K562 (cell line): ENCODE measurements around the gene XAB2. TPM values are rescaled to one million over a fixed set of nuclear protein-coding genes. Genes with fewer than 3 reads are reported as not detected.
A peak's percentile ranks its signal among the peaks of the same experiment; 100 is the strongest.

Experiments
- CHD2 ChIP-seq: IDR thresholded peaks from 2 replicates; pipeline ENCODE4 v1.6.1; 2011; ENCODE audit warnings: low read depth, low read length
- HLTF ChIP-seq: fragments of 450-650 bp; IDR thresholded peaks from 2 replicates; pipeline ENCODE4 v1.6.1; 2016
- NR2C1 ChIP-seq, 2 experiments: fragments of 450-650 bp; IDR thresholded peaks; 2 replicates each; pipeline ENCODE4 v1.6.1; 2017; ENCODE audit warnings: mild to moderate bottlenecking in 2 of 2, antibody characterized with exemption in 1 of 2, inconsistent platforms in 1 of 2, missing compliant biosample characterization in 1 of 2, missing genetic modification characterization in 1 of 2
- PHF20 ChIP-seq: fragments of 450-650 bp; IDR thresholded peaks from 2 replicates; pipeline ENCODE4 v1.6.1; 2018; ENCODE audit not compliant: partially characterized antibody
- PHF21A ChIP-seq: fragments of 450-650 bp; IDR thresholded peaks from 2 replicates; pipeline ENCODE4 v1.6.1; 2017; ENCODE audit warnings: low read depth, borderline replicate concordance
- PHTF2 ChIP-seq: fragments of 250-450 bp; sonication (Bioruptor Pico); IDR thresholded peaks from 2 replicates; pipeline ENCODE4 v1.5.0; 2021; ENCODE audit warnings: mild to moderate bottlenecking
- PYGO2 ChIP-seq: fragments of 450-650 bp; IDR thresholded peaks from 2 replicates; pipeline ENCODE4 v1.6.1; 2016; ENCODE audit warnings: mild to moderate bottlenecking, missing genetic modification characterization, moderate library complexity, missing compliant biosample characterization
- TAF7 ChIP-seq: fragments of 450-650 bp; IDR thresholded peaks from 2 replicates; pipeline ENCODE4 v1.6.1; 2016; ENCODE audit warnings: missing genetic modification characterization, missing compliant biosample characterization
- ZKSCAN3 ChIP-seq: fragments of 250-450 bp; sonication (Bioruptor Pico); IDR thresholded peaks from 2 replicates; pipeline ENCODE4 v1.4.0; 2020
- ZNF143 ChIP-seq: sonication (generic); formaldehyde crosslinking; IDR thresholded peaks from 2 replicates; pipeline ENCODE4 v1.9.0; 2022; ENCODE audit warnings: mild to moderate bottlenecking, missing genetic modification reagents
- ZNF354B ChIP-seq: fragments of 250-450 bp; sonication (Bioruptor Pico); IDR thresholded peaks from 2 replicates; pipeline ENCODE4 v1.4.0; 2020
- polyA plus RNA-seq, 8 experiments: library from polyadenylated mRNA; depleted of rRNA in 4 of 8; stranded (reverse) in 5 of 8; unstranded in 3 of 8; fragments of >200 nt; fragmentation: Nextera tagmentation in 2 of 8; fragmentation: Illumina TruSeq in 1 of 8; extraction: Ambion mirVana in 2 of 8; extraction: Trizol in 1 of 8; gene quantifications; 2 replicates each; pipeline versions ENCODE4 v1.2.1 to v1.2.3, GENCODE V29; 2011 to 2014; ENCODE audit warnings: inconsistent platforms in 1 of 8, missing spikeins in 1 of 8
- total RNA-seq, 7 experiments: library from RNA; depleted of rRNA in 6 of 7; stranded (reverse); fragments of >200 nt in 6 of 7; fragmentation: Illumina TruSeq in 2 of 7; extraction: Trizol in 2 of 7; gene quantifications; 2 replicates each; pipeline versions ENCODE4 v1.2.1 to v1.2.3, GENCODE V29; 2011 to 2021; ENCODE audit warnings: low replicate concordance in 1 of 7
- TF ChIP-seq, protein P1 (sequence below): fragments of 200-800 bp; sonication (Bioruptor generic); IDR thresholded peaks from 2 replicates; pipeline ENCODE4 v1.6.1; 2017; ENCODE audit warnings: missing genetic modification characterization, missing compliant biosample characterization
- TF ChIP-seq, protein P2 (sequence below): fragments of 450-650 bp; IDR thresholded peaks from 2 replicates; pipeline ENCODE4 v1.6.1; 2016; ENCODE audit warnings: mild to moderate bottlenecking
- TF ChIP-seq, protein P3 (sequence below): fragments of 450-650 bp; conservative IDR thresholded peaks from 2 replicates; pipeline ENCODE4 v1.6.1; 2016; ENCODE audit warnings: missing genetic modification characterization, low read depth, mild to moderate bottlenecking, missing compliant biosample characterization, moderate library complexity
- TF ChIP-seq, protein P4 (sequence below): fragments of 250-450 bp; sonication (Bioruptor Pico); IDR thresholded peaks from 2 replicates; pipeline ENCODE4 v1.9.0; 2021; ENCODE audit warnings: mild to moderate bottlenecking

Gene XAB2
- total and polyA plus RNA-seq, 9 of the 15 experiments (the other 6 are each of a cell fraction or from before 2014, with no cell fraction given): 0.21 to 58.3 (median 20.0) TPM

DNA sequence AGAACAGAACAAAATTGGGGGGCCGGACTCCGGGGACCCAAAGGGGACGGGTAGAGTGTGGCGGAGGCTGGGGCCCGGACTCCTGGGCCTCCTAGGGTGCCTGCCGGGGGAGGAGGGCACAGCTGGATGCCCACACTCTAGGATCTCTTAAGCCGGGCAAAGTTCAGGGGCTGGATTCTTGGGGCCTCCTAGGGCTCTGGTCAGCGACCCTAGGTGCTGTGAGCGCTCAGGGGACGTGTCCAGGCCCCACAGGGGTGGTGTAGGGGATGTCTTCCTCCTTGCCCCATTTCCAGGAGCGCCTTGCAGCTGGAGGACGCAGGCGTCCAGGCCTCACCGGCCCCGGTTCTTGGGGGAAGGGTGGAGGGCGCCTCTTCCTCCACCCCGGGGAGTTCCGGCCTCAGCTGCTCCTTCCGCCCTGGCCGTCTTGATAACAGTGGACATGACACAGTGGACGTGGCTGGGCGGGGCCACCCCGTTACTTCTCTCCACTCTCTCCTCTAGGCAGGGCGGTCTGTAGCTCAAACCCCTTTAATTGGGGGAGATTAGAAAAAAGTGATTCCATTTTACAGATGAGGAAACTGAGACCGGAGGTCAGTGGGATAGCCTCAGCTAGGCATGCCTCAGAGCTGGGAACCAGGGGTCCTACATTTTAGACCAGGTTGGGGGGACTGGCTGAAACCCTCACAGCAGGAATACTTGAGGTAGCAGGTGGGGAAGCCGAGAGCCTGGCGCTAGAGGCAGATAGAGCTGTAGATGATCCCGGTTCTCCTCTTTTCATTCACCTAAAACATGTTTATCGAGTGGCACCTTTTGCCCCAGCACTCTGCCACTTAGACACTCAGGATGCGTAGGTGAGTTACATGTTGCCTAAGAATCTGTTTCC, 8.3 kb upstream of the XAB2 start (continued):
- peak; percentile 15 for TF ChIP-seq PHF20
- no peak for TF ChIP-seq PYGO2 (tag)
- TF ChIP-seq, protein P1, sequence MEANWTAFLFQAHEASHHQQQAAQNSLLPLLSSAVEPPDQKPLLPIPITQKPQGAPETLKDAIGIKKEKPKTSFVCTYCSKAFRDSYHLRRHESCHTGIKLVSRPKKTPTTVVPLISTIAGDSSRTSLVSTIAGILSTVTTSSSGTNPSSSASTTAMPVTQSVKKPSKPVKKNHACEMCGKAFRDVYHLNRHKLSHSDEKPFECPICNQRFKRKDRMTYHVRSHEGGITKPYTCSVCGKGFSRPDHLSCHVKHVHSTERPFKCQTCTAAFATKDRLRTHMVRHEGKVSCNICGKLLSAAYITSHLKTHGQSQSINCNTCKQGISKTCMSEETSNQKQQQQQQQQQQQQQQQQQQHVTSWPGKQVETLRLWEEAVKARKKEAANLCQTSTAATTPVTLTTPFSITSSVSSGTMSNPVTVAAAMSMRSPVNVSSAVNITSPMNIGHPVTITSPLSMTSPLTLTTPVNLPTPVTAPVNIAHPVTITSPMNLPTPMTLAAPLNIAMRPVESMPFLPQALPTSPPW (CRISPR knock-in tag): peak; percentile 4
- peak; percentile 39; the same call in 1 of the 2 replicates for TF ChIP-seq CHD2
- TF ChIP-seq, protein P2, sequence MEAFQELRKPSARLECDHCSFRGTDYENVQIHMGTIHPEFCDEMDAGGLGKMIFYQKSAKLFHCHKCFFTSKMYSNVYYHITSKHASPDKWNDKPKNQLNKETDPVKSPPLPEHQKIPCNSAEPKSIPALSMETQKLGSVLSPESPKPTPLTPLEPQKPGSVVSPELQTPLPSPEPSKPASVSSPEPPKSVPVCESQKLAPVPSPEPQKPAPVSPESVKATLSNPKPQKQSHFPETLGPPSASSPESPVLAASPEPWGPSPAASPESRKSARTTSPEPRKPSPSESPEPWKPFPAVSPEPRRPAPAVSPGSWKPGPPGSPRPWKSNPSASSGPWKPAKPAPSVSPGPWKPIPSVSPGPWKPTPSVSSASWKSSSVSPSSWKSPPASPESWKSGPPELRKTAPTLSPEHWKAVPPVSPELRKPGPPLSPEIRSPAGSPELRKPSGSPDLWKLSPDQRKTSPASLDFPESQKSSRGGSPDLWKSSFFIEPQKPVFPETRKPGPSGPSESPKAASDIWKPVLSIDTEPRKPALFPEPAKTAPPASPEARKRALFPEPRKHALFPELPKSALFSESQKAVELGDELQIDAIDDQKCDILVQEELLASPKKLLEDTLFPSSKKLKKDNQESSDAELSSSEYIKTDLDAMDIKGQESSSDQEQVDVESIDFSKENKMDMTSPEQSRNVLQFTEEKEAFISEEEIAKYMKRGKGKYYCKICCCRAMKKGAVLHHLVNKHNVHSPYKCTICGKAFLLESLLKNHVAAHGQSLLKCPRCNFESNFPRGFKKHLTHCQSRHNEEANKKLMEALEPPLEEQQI: no peak
- TF ChIP-seq ZNF354B (CRISPR knock-in tag): no peak
- no peak for TF ChIP-seq TAF7 (tag)
- TF ChIP-seq, protein P3, sequence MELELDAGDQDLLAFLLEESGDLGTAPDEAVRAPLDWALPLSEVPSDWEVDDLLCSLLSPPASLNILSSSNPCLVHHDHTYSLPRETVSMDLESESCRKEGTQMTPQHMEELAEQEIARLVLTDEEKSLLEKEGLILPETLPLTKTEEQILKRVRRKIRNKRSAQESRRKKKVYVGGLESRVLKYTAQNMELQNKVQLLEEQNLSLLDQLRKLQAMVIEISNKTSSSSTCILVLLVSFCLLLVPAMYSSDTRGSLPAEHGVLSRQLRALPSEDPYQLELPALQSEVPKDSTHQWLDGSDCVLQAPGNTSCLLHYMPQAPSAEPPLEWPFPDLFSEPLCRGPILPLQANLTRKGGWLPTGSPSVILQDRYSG (tag): no peak
- TF ChIP-seq PHF21A: no peak
- no peak for TF ChIP-seq PHTF2 (CRISPR knock-in tag)
- no peak for TF ChIP-seq ZNF143
- no peak for TF ChIP-seq HLTF
- no peak for TF ChIP-seq NR2C1 (IDR thresholded peaks at IDR 0.05)
- TF ChIP-seq NR2C1 (tag; IDR thresholded peaks at IDR 0.05): no peak
- TF ChIP-seq, protein P4, sequence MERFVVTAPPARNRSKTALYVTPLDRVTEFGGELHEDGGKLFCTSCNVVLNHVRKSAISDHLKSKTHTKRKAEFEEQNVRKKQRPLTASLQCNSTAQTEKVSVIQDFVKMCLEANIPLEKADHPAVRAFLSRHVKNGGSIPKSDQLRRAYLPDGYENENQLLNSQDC (CRISPR knock-in tag): no peak
- peak; percentile 42; the same call in 1 of the 2 replicates for TF ChIP-seq ZKSCAN3 (CRISPR knock-in tag)
